GM12892 (cell line): ENCODE data around the gene KCNIP1.

Experiments used
- POLR2A ChIP-seq: IDR thresholded peaks from 2 replicates; pipeline ENCODE4 v1.6.1; 2011; ENCODE audit warnings: low read depth, low read length, control low read depth
- POLR2AphosphoS5 ChIP-seq: IDR thresholded peaks from 2 replicates; pipeline ENCODE4 v1.6.1; 2011; ENCODE audit warnings: low read depth, low read length, control low read depth
- TAF1 ChIP-seq: IDR thresholded peaks from 2 replicates; pipeline ENCODE4 v1.6.1; 2011; ENCODE audit warnings: low read depth, mild to moderate bottlenecking, control low read depth, low read length, borderline replicate concordance

DNA sequence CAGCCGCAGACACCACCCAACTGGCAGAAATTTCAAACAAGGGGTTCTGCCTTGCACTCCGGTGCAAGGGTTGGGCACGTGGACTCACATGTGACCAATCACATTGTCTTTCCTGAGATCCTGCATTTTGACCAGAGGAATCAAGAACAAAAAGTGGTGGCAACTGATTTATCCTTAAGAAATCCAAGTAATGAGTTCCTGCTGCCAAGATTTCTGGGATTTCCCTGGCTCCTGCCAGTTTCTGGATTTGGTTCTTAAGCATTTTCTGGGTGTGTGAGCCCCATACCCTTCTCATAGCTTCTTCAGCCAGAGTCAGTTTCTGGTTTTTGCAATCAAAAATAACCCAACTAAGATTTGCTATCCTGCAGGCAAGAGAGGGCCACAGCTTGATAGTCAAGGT, 17.4 kb upstream of the KCNIP1 start:
- TF ChIP-seq POLR2A (no peak), POLR2AphosphoS5 (no peak), TAF1 (no peak)
